Measurements from ENCODE around the gene NPHS1. TPM values are rescaled to one million over a fixed set of nuclear protein-coding genes. Genes with fewer than 3 reads are reported as not detected.
A peak's percentile ranks its signal among the peaks of the same experiment; 100 is the strongest.

The NPHS1 gene
- total and polyA plus RNA-seq, 2 of the 8 experiments (the other 6 are each of a cell fraction or from before 2014, with no cell fraction given) = 1.3 to 1.4 TPM

GRCh38 chr19:35851213-35852028 lies 883 bp downstream of the NPHS1 start:
- Histone ChIP-seq H3K4me1 (replicated peaks in 1 of 4; ENCODE audit: control insufficient read depth in 3 of 4, insufficient read depth in 4 of 4, low read length in 3 of 4) (peaks cover 0 to 12% (median 7%) of the 10 kb centered on the region in 4 experiments; a peak in 5 of 7 replicates), H3K4me2 (ENCODE audit: insufficient read depth in 1 of 2, low read depth in 2 of 2, low read length in 2 of 2) (peak overlapping the region; percentile 34 to 51), H3K79me2 (ENCODE audit: control insufficient read depth in 1 of 2, insufficient read depth in 2 of 2, low read length in 2 of 2) (no peaks in the 10 kb centered on the region), H3K23me2 (ENCODE audit: low read depth, low read length) (peaks cover 4% of the 10 kb centered on the region; the same call in 1 of the 2 replicates), H3K79me1 (ENCODE audit: low read depth, low read length) (no peaks in the 10 kb centered on the region), H2BK20ac (ENCODE audit: low read length) (no peak overlapping the region), H4K20me1 (replicated peaks in 1 of 2; ENCODE audit: control insufficient read depth in 1 of 2, insufficient read depth in 2 of 2, low read length in 2 of 2) (peaks cover 0 to 1% of the 10 kb centered on the region in 2 experiments), H3K18ac (ENCODE audit: extremely low read depth, low read length) (peak overlapping the region; percentile 15), H3K27me3 (replicated peaks in 1 of 4; ENCODE audit: control insufficient read depth in 3 of 4, extremely low read depth in 1 of 4, insufficient read depth in 3 of 4, low read length in 3 of 4) (peaks cover 0 to 22% (median 16%) of the 10 kb centered on the region in 4 experiments; a peak in 6 of 7 replicates), H3K9me3 (ENCODE audit: insufficient read depth in 2 of 2, low read depth in 1 of 2, low read length in 1 of 2) (no peaks in the 10 kb centered on the region), H3K4ac (replicated peaks; ENCODE audit: insufficient read length, low read depth, low read length) (no peak overlapping the region), H4K5ac (ENCODE audit: insufficient read length, low read depth, low read length) (no peak overlapping the region), H3K23ac (ENCODE audit: insufficient read length) (no peak overlapping the region), H2AFZ (ENCODE audit: low read length) (peak overlapping the region; percentile 94), H2BK15ac (ENCODE audit: low read length) (no peak overlapping the region), H3K4me3 (ENCODE audit: extremely low read depth in 1 of 4, insufficient read depth in 2 of 4, low read depth in 3 of 4, low read length in 4 of 4) (peak overlapping the region in 1 of 4 experiments; percentile 41; a peak in 3 of 8 replicates), H3K27ac (ENCODE audit: low read depth, low read length) (no peak overlapping the region), H2BK12ac (ENCODE audit: low read depth, low read length) (0 out of 2 replicates have a peak overlapping the region, but pooled peaks have one; percentile 60), H2BK5ac (ENCODE audit: low read depth, low read length) (no peak overlapping the region), H4K91ac (replicated peaks; ENCODE audit: insufficient read length, low read length) (peak overlapping the region; percentile 8), H3K36me3 (ENCODE audit: control insufficient read depth in 2 of 4, insufficient read depth in 4 of 4, low read length in 3 of 4) (no peaks in the 10 kb centered on the region), H4K8ac (ENCODE audit: extremely low read depth, insufficient read depth, low read length) (peak overlapping the region; percentile 88), H3K9ac (replicated peaks in 1 of 4; ENCODE audit: extremely low read depth in 1 of 4, low read depth in 3 of 4, low read length in 3 of 4) (no peak overlapping the region), H2AK5ac (ENCODE audit: low read depth, low read length) (no peak overlapping the region), H2BK120ac (replicated peaks; ENCODE audit: low read depth, low read length) (no peak overlapping the region), H3K14ac (ENCODE audit: insufficient read length) (no peak overlapping the region), H3K56ac (replicated peaks; ENCODE audit: insufficient read length, low read depth, low read length) (no peak overlapping the region)
- ChIA-PET POLR2A (ENCODE audit: partially characterized antibody) (no interaction called here), CTCF (ENCODE audit: partially characterized antibody) (interaction anchor here (0.7 to 2.5 kb wide), 12 partner anchors 9 to 97 kb away, joined by 3 to 18 read pairs (median 4); no protein-coding TSS in a partner anchor)
- WGBS, 2 experiments (ENCODE audit: extremely low coverage in 1 of 2, insufficient coverage in 1 of 2, insufficient read length in 1 of 2, insufficient replicate concordance in 2 of 2, low coverage in 1 of 2, low lambda C conversion rate in 2 of 2, missing lambda C conversion rate in 1 of 2) = 57% methylated on average over 29 of the region's 32 CpGs; no CpG with 5 or more reads in 1 of the 2 experiments
- FAIRE-seq (peak; percentile 69), DNase-seq (ENCODE audit: low read depth in 1 of 2, low spot score in 2 of 2) (peak in 1 of 2 experiments; percentile 89)
- TF ChIP-seq ASH2L (IDR thresholded peaks at IDR 0.05; ENCODE audit: low read length) (peak; percentile 39), CEBPB (IDR thresholded peaks at IDR 0.05; ENCODE audit: low read depth, low read length) (no peak), KDM4A (IDR thresholded peaks at IDR 0.05; ENCODE audit: low read depth, low read length, severe bottlenecking) (peak; percentile 30), POLR2A (IDR thresholded peaks at IDR 0.05; ENCODE audit: control extremely low read depth in 1 of 2, low read depth in 2 of 2, low read length in 2 of 2) (peak in 1 of 2 experiments; percentile 40; a peak in 1 of 3 replicates), MAX (IDR thresholded peaks at IDR 0.05) (peak; percentile 44; the same call in 1 of the 2 replicates), GABPA (IDR thresholded peaks at IDR 0.05; ENCODE audit: borderline replicate concordance, insufficient read depth, low read length) (peak; percentile 62; the same call in 1 of the 2 replicates), CTCF (IDR thresholded peaks at IDR 0.05; ENCODE audit: control extremely low read depth in 1 of 3, insufficient read depth in 1 of 3, low read depth in 1 of 3, low read length in 3 of 3) (peak; percentile 66 to 89 (median 88)), NANOG (IDR thresholded peaks at IDR 0.05; ENCODE audit: insufficient read depth, low read depth, low read length, poor library complexity, severe bottlenecking) (no peak)
